CD4-positive, alpha-beta T cell treated with Interferon gamma for 1 hour (primary cell): ENCODE measurements around the gene ARSI.

Experiments
- DNase-seq: peaks from one replicate; pipeline ENCODE4 v3.0.0-alpha.2; 2020

ARSI gene

GRCh38 chr5:150306775-150307174 is 4.1 kb upstream of the ARSI start:
- DNase-seq: no peak

GRCh38 chr5:150305557-150305956 is 2.9 kb upstream of the ARSI start:
- no peak for DNase-seq

GRCh38 chr5:150305095-150305494 is 2.4 kb upstream of the ARSI start:
- DNase-seq: no peak

DNA sequence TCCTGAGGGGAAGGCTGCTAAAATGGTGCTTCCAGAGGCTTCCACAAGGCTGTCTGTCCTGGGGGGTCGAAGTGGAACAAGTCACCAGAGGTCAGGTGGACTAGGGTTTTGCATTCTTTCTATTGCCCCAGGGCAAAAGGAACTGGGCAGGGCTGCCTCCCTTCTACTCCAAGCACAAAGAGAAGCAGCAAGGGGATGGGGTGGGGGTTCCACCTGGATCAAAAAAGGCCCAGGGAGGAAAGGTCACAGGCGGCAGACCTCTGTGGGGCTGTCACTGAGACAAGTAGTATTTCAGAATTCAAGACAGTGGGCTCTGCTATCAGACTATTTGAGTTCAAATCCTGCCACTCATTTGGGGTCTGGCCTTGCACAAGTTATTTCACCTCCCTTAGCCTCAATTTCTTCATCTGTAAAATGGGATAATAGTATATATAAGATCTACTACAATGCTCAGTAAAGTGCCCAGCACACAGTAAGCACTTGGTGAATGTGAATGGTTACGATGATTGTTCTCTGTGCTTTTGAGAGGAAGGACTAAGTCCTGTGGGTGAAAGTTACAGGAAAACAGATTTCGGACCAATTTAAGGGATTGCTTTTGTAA is 1.9 kb upstream of the ARSI start:
- DNase-seq: no peak

GRCh38 chr5:150303660-150304386 is 1.1 kb upstream of the ARSI start:
- DNase-seq: no peak

DNA sequence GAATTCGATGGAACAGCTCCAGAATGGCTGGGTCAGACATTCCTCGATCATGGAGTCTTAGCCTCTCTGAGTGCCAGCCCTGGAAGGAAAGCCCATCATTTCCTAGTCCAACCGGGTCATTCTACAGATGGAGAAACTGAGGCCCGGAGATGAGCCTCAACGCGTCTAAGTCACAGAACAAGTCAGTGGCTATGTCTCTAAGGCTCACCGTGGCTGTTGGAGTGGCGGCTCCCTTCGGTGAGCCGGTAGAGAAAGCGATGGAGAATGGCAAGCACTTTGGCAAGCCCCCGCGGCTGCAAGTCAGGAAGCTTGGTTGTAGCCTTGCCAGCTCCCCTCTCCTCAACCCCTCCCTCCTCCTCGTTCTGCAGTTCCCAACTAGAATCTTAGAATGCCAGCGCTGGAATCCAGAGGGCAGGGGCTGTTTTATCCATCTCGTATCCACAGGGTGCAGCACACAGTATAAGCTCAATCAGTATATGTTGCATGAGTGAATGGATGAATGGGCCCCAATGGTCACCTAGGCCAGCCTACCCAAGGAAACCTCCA is 438 bp upstream of the ARSI start:
- DNase-seq: no peak

DNA sequence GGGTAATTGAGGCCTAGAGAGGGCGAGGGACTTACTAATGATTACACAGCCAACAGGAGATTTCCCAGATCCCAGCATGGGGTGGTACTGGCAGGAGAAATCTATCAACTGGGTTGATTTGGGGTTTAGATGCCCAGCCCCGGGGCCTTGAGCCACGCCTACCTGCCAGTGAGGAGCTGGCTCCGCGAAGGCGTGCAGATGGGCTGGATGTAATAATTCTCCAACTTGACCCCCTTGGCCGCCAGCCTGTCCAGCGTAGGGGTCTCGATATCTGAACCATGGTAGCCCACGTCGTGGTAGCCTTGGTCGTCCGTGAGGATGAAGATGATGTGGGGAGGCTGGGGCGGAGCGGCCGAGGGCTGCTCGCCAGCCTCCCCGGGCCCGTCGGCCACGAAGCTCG is 804 bp downstream of the ARSI start:
- no peak for DNase-seq

GRCh38 chr5:150301170-150301505 is 1.6 kb downstream of the ARSI start:
- no peak for DNase-seq

- DNase-seq: no peak
Measured at GRCh38 chr5:150300496-150301169, 2.1 kb downstream of the ARSI start.

- DNase-seq: no peak
Measured at GRCh38 chr5:150299571-150300327, 3.0 kb downstream of the ARSI start.

GRCh38 chr5:150298701-150299451 is 3.8 kb downstream of the ARSI start:
- DNase-seq: no peak

- DNase-seq: no peak
Measured at GRCh38 chr5:150297934-150298595, 4.6 kb downstream of the ARSI start.

GRCh38 chr5:150297236-150297890 is 5.3 kb downstream of the ARSI start:
- no peak for DNase-seq

GRCh38 chr5:150296496-150296895 is 6.2 kb downstream of the ARSI start:
- DNase-seq: no peak

DNA sequence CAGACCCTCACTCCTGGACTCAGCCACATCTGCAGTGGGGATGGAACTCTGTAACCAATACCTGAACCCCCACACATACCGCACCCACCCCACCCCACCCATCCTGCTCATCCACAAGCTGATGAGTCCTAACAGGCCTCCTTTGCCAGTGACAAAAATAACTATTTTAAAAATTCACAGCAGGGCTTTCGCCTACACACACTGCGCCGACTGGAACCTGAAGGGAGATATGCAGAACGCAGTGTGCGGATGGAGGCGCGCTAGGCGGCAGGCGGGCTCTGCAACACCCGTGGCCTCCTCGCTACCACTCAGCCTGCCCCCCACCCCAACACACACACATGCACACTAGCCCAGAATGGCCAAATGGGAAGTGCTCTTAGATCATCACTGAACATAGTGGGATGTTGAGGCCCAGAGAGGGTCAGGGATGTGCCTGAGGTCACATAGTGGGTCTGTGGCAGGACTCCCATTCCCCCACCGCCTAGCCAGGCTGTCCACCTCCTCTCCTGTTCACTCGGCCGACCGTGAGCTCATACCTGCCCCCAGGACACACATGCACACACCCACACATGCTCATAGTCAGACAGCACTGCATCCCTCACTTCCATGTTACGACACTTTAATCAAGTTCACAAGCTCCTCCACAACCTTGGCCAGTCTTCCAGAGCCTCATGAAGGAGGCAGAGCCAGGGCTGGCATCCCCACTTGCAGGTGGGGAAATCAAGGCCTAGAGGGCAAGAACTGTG is 6.8 kb downstream of the ARSI start:
- DNase-seq: no peak

GRCh38 chr5:150295172-150295634 is 7.5 kb downstream of the ARSI start:
- DNase-seq: no peak

DNA sequence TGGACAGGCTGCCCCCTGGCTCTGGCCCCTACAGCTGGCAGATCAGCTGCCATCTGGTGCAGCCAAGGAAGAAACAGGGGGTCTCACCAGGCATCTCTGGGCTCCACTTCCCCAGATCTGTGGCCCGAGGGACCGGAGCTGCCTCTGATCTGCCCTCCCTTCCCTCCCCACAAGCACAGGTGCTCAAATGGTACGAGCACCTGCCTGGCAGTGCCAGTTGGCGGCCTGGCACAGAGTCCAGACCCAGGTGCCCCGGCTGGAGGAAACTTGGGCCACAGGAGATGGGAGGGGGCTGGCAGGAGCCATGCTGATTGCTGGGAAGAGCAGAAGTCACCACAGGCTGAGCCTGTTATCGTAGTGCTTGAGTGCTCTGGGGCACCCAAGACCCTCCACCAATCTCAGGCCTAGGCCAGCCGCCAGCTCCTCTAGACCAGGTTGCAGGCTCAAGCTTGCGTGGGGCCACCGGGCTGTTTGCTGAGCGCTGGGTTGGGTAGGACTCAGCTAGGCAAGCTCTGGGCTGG is 8.1 kb downstream of the ARSI start:
- no peak for DNase-seq

GRCh38 chr5:150293091-150293941 is 9.4 kb downstream of the ARSI start:
- DNase-seq: no peak
